ENCODE measurements around the gene LIMS2. TPM values are rescaled to one million over a fixed set of nuclear protein-coding genes. Genes with fewer than 3 reads are reported as not detected.

LIMS2 gene
- total RNA-seq, 2 donors from 2014 or later: 80.2 to 91.7 TPM

- peaks cover 25% of the 10 kb centered on the region for H3K36me3 ChIP-seq
- no peak for DNase-seq (ENCODE audit: low spot score)
Measured at GRCh38 chr2:127703282-127703681, 28.0 kb upstream of the LIMS2 start.

GRCh38 chr2:127702395-127703009, 27.2 kb upstream of the LIMS2 start:
- Histone ChIP-seq H3K27ac (peak overlapping the region; percentile 90 to 96), H3K9me3 (no peaks in the 10 kb centered on the region), H3K4me1 (peaks cover 0 to 51% of the 10 kb centered on the region in 2 donors), H3K4me3 (peak overlapping the region; percentile 50 to 72), H3K27me3 (no peaks in the 10 kb centered on the region), H3K36me3 (peaks cover 17% of the 10 kb centered on the region)
- DNase-seq (ENCODE audit: low spot score): no peak
- TF ChIP-seq CTCF (IDR thresholded peaks at IDR 0.05): no peak

More at GRCh38 chr2:127703282-127703681, 28.0 kb upstream of the LIMS2 start:
- peaks cover 0 to 51% of the 10 kb centered on the region in 2 donors for H3K4me1 ChIP-seq
- no peaks in the 10 kb centered on the region for H3K9me3 ChIP-seq
- TF ChIP-seq CTCF (IDR thresholded peaks at IDR 0.05): no peak
- H3K27ac ChIP-seq: no peak overlapping the region
- H3K4me3 ChIP-seq: no peak overlapping the region
- H3K27me3 ChIP-seq: no peaks in the 10 kb centered on the region

DNA sequence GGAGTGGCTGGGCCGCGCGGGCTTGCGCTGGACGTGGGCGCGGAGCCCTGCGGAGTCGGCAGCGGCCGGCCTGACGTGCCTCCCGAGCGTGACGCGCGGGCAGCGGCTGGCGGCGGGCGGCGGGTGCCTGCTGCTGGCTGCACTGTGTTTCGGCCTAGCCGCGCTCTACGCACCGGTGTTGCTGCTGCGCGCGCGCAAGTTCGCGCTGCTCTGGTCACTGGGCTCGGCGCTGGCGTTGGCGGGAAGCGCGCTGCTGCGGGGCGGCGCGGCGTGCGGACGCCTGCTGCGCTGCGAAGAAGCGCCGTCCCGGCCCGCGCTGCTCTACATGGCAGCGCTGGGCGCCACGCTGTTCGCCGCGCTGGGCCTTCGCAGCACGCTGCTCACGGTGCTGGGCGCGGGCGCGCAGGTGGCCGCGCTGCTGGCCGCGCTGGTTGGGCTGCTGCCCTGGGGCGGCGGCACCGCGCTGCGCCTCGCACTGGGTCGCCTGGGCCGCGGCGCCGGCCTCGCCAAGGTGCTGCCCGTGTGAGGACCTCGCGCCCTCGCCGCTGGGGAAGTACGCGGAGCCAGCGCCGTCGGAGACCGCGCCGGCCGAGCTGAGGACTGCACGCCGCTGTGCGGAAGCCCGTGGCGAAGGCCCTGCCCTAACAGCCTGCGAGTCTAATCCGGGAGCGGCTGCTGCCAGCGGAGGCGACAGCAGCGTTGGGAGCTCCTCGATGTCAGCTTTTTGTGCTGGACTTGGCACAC, 26.5 kb upstream of the LIMS2 start:
- Histone ChIP-seq H3K9me3 (no peaks in the 10 kb centered on the region), H3K27me3 (no peaks in the 10 kb centered on the region), H3K36me3 (peaks cover 13% of the 10 kb centered on the region), H3K27ac (peak overlapping the region; percentile 90 to 96), H3K4me3 (peak overlapping the region; percentile 50 to 72), H3K4me1 (peaks cover 0 to 50% of the 10 kb centered on the region in 2 donors)
- DNase-seq (ENCODE audit: low spot score): peak; percentile 77
- peak in 1 of 2 donors; percentile 35 for TF ChIP-seq CTCF (IDR thresholded peaks at IDR 0.05)

- Histone ChIP-seq H3K36me3 (peaks cover 7% of the 10 kb centered on the region), H3K27ac (peak within 1 kb of the TSS; percentile 90 to 96), H3K4me3 (peak within 1 kb of the TSS; percentile 50 to 72), H3K4me1 (peaks cover 0 to 44% of the 10 kb centered on the region in 2 donors), H3K27me3 (no peaks in the 10 kb centered on the region), H3K9me3 (no peaks in the 10 kb centered on the region)
- no peak for TF ChIP-seq CTCF (IDR thresholded peaks at IDR 0.05)
- peak; percentile 91 for DNase-seq (ENCODE audit: low spot score)
Measured at GRCh38 chr2:127701193-127701650, 25.9 kb upstream of the LIMS2 start, which contains the start of gene SFT2D3. SFT2D3 (plus strand) TSS chr2:127701497; CDS start chr2:127701529, 32 bp downstream.

DNA sequence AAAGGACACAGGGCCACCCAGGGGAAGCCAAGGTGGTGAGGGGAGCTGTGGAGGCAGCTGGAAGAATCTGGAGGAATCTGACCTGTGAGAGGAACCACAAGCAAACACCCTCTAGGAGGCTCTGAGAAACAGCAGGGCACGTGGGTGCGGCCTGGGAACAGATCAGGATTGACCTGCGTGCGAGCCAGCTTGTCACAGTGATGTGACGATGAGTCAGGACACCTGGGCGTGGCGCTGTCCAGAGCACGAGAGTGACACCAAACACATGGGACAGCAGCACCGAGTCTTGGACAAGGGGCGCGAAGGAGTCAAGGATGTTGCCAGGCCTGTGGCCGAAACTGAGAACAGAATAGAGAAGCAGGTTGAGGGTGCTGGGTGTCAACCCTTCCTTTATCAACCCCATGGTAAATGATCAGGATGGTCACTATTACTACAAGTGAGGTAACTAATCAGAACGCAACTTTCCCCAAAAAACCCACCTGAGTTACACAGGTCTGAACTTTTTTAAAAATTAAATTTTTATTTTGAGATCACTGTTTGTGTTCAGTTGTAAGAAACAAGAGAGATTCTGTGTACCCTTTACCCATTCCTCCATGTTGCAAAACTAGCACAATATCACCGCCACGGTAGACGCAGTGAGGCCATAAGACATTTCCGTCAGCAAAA, 25.3 kb upstream of the LIMS2 start:
- Histone ChIP-seq H3K4me3 (peak overlapping the region; percentile 50 to 72), H3K27ac (peak overlapping the region; percentile 90 to 96), H3K27me3 (no peaks in the 10 kb centered on the region), H3K36me3 (peaks cover 1% of the 10 kb centered on the region), H3K4me1 (peaks cover 0 to 44% of the 10 kb centered on the region in 2 donors), H3K9me3 (no peaks in the 10 kb centered on the region)
- peak; percentile 88 for DNase-seq (ENCODE audit: low spot score)
- no peak for TF ChIP-seq CTCF (IDR thresholded peaks at IDR 0.05)
